K562 (cell line): Measurements from ENCODE around the gene CDC26.

ENCODE experiments used
- E2F6 ChIP-seq, 2 experiments: IDR thresholded peaks; 2 replicates each; pipeline ENCODE4 v1.6.1; 2011; ENCODE audit warnings: borderline replicate concordance in 1 of 2, control low read depth in 1 of 2, low read depth in 1 of 2, low read length in 1 of 2, mild to moderate bottlenecking in 1 of 2, mixed read lengths in 1 of 2, moderate library complexity in 1 of 2; ENCODE audit not compliant: insufficient read depth in 1 of 2, insufficient read length in 1 of 2, poor library complexity in 1 of 2, severe bottlenecking in 1 of 2; ENCODE audit errors: extremely low read depth in 1 of 2
- HOMEZ ChIP-seq: fragments of 250-450 bp; sonication (Bioruptor Pico); IDR thresholded peaks from 2 replicates; pipeline ENCODE4 v1.4.0; 2020; ENCODE audit warnings: mild to moderate bottlenecking, moderate library complexity
- PML ChIP-seq: IDR thresholded peaks from 2 replicates; pipeline ENCODE4 v1.6.1; 2012; ENCODE audit warnings: low read length, inconsistent platforms
- ZNF175 ChIP-seq: fragments of 200-800 bp; sonication (Bioruptor generic); IDR thresholded peaks from 2 replicates; pipeline ENCODE4 v1.6.1; 2016; ENCODE audit warnings: low read depth, mild to moderate bottlenecking, missing genetic modification characterization, missing compliant biosample characterization
- ZNF584 ChIP-seq: fragments of 200-800 bp; sonication (Bioruptor generic); IDR thresholded peaks from 2 replicates; pipeline ENCODE4 v1.6.1; 2016; ENCODE audit warnings: low read depth, mild to moderate bottlenecking, missing genetic modification characterization, missing compliant biosample characterization

- no peak for TF ChIP-seq HOMEZ (CRISPR knock-in tag)
- TF ChIP-seq ZNF175 = no peak
- no peak for TF ChIP-seq PML
- TF ChIP-seq ZNF584 (CRISPR knock-in tag) = no peak
- no peak for TF ChIP-seq E2F6 (IDR thresholded peaks at IDR 0.05; ENCODE audit: borderline replicate concordance in 1 of 2, extremely low read depth in 1 of 2, insufficient read depth in 1 of 2, insufficient read length in 1 of 2, low read depth in 1 of 2, low read length in 1 of 2, poor library complexity in 1 of 2, severe bottlenecking in 1 of 2)
Observed at GRCh38 chr9:113254991-113255390, 20.4 kb downstream of the CDC26 start.
